SK-N-SH treated with all-trans-retinoic acid at 6 μM for 48 hours (cell line): ENCODE measurements around the gene SYK.

Source experiments
- ATAC-seq: fragments of 200-7000 bp; cut with Tn5 transposase; 3 replicates; pipeline ENCODE4 v1.9.1; 2020; ENCODE audit warnings: mild to moderate bottlenecking, moderate library complexity
- BACH2 ChIP-seq: fragments of 250-450 bp; sonication (Bioruptor Pico); IDR thresholded peaks from 2 replicates; pipeline ENCODE4 v1.9.0; 2021; ENCODE audit warnings: mild to moderate bottlenecking, borderline replicate concordance
- CSDC2 ChIP-seq: fragments of 250-450 bp; sonication (Bioruptor Pico); IDR thresholded peaks from 2 replicates; pipeline ENCODE4 v1.5.0; 2020; ENCODE audit warnings: mild to moderate bottlenecking, moderate library complexity
- CSRNP3 ChIP-seq: fragments of 250-450 bp; sonication (Bioruptor Pico); IDR thresholded peaks from 2 replicates; pipeline ENCODE4 v1.5.1; 2021; ENCODE audit warnings: mild to moderate bottlenecking, moderate library complexity
- ESRRG ChIP-seq: fragments of 250-450 bp; sonication (Bioruptor Pico); IDR thresholded peaks from 2 replicates; pipeline ENCODE4 v1.6.1; 2021; ENCODE audit warnings: mild to moderate bottlenecking
- GLIS3 ChIP-seq: fragments of 250-450 bp; sonication (Bioruptor Pico); IDR thresholded peaks from 2 replicates; pipeline ENCODE4 v1.5.0; 2020; ENCODE audit warnings: mild to moderate bottlenecking, moderate library complexity
- ISL1 ChIP-seq: fragments of 250-450 bp; sonication (Bioruptor Pico); IDR thresholded peaks from 2 replicates; pipeline ENCODE4 v2.1.2; 2022; ENCODE audit warnings: mild to moderate bottlenecking, moderate library complexity
- POU6F1 ChIP-seq: fragments of 250-450 bp; sonication (Bioruptor Pico); IDR thresholded peaks from 2 replicates; pipeline ENCODE4 v1.8.0; 2021; ENCODE audit warnings: low read depth, mild to moderate bottlenecking, moderate library complexity, borderline replicate concordance
- PPARA ChIP-seq: fragments of 250-450 bp; sonication (Bioruptor Pico); IDR thresholded peaks from 2 replicates; pipeline ENCODE4 v1.5.0; 2020; ENCODE audit warnings: mild to moderate bottlenecking, borderline replicate concordance
- SNAI2 ChIP-seq: fragments of 250-450 bp; sonication (Bioruptor Pico); IDR thresholded peaks from 2 replicates; pipeline ENCODE4 v1.5.0; 2020; ENCODE audit warnings: mild to moderate bottlenecking, moderate library complexity
- TSHZ2 ChIP-seq: fragments of 250-450 bp; sonication (Bioruptor Pico); IDR thresholded peaks from 2 replicates; pipeline ENCODE4 v1.5.0; 2020; ENCODE audit warnings: mild to moderate bottlenecking, moderate library complexity
- ZFP3 ChIP-seq: fragments of 250-450 bp; sonication (Bioruptor Pico); IDR thresholded peaks from 2 replicates; pipeline ENCODE4 v1.5.0; 2020; ENCODE audit warnings: mild to moderate bottlenecking, moderate library complexity
- ZNF565 ChIP-seq: fragments of 450-650 bp; formaldehyde crosslinking; conservative IDR thresholded peaks from 2 replicates; pipeline ENCODE4 v1.5.0; 2020; ENCODE audit warnings: low read depth, mild to moderate bottlenecking, moderate library complexity
- ZNF70 ChIP-seq: fragments of 450-650 bp; formaldehyde crosslinking; IDR thresholded peaks from 2 replicates; pipeline ENCODE4 v1.5.0; 2020; ENCODE audit warnings: mild to moderate bottlenecking, moderate library complexity
- ZNF8 ChIP-seq: fragments of 450-650 bp; formaldehyde crosslinking; IDR thresholded peaks from 2 replicates; pipeline ENCODE4 v1.5.0; 2020; ENCODE audit warnings: mild to moderate bottlenecking, moderate library complexity
- TF ChIP-seq, protein P1 (sequence below): fragments of 250-450 bp; sonication (Bioruptor Pico); IDR thresholded peaks from 2 replicates; pipeline ENCODE4 v1.5.1; 2020; ENCODE audit warnings: low read depth, mild to moderate bottlenecking, moderate library complexity
- TF ChIP-seq, protein P2 (sequence below): fragments of 250-450 bp; sonication (Bioruptor Pico); IDR thresholded peaks from 2 replicates; pipeline ENCODE4 v1.8.0; 2020; ENCODE audit warnings: mild to moderate bottlenecking, moderate library complexity, borderline replicate concordance

SYK gene

GRCh38 chr9:90909225-90909624 is 107.6 kb downstream of the SYK start:
- no peak for ATAC-seq
- TF ChIP-seq ISL1 (CRISPR knock-in tag) (no peak), CSDC2 (CRISPR knock-in tag) (no peak), CSRNP3 (no peak), GLIS3 (CRISPR knock-in tag) (no peak), ZNF8 (CRISPR knock-in tag) (no peak), POU6F1 (CRISPR knock-in tag) (no peak), BACH2 (no peak), TSHZ2 (CRISPR knock-in tag) (no peak), ESRRG (CRISPR knock-in tag) (no peak), PPARA (no peak), ZFP3 (no peak), ZNF70 (CRISPR knock-in tag) (no peak), SNAI2 (CRISPR knock-in tag) (no peak)
- TF ChIP-seq, protein P1, sequence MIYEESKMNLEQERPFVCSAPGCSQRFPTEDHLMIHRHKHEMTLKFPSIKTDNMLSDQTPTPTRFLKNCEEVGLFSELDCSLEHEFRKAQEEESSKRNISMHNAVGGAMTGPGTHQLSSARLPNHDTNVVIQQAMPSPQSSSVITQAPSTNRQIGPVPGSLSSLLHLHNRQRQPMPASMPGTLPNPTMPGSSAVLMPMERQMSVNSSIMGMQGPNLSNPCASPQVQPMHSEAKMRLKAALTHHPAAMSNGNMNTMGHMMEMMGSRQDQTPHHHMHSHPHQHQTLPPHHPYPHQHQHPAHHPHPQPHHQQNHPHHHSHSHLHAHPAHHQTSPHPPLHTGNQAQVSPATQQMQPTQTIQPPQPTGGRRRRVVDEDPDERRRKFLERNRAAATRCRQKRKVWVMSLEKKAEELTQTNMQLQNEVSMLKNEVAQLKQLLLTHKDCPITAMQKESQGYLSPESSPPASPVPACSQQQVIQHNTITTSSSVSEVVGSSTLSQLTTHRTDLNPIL (CRISPR knock-in tag): no peak
- TF ChIP-seq, protein P2, sequence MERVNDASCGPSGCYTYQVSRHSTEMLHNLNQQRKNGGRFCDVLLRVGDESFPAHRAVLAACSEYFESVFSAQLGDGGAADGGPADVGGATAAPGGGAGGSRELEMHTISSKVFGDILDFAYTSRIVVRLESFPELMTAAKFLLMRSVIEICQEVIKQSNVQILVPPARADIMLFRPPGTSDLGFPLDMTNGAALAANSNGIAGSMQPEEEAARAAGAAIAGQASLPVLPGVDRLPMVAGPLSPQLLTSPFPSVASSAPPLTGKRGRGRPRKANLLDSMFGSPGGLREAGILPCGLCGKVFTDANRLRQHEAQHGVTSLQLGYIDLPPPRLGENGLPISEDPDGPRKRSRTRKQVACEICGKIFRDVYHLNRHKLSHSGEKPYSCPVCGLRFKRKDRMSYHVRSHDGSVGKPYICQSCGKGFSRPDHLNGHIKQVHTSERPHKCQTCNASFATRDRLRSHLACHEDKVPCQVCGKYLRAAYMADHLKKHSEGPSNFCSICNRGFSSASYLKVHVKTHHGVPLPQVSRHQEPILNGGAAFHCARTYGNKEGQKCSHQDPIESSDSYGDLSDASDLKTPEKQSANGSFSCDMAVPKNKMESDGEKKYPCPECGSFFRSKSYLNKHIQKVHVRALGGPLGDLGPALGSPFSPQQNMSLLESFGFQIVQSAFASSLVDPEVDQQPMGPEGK: no peak
- TF ChIP-seq, all 23 proteins: peak for 0

GRCh38 chr9:90909747-90910283 is 108.2 kb downstream of the SYK start:
- TF ChIP-seq ZNF8 (CRISPR knock-in tag): no peak
- TF ChIP-seq, all 23 proteins: peak for 0
- ATAC-seq: no peak

GRCh38 chr9:90914196-90914595 is 112.6 kb downstream of the SYK start:
- TF ChIP-seq ZNF70 (CRISPR knock-in tag) (no peak), TSHZ2 (CRISPR knock-in tag) (no peak), ESRRG (CRISPR knock-in tag) (no peak), ZNF565 (CRISPR knock-in tag) (no peak)
- TF ChIP-seq, all 23 proteins: peak for 0
- no peak for ATAC-seq
